WTC11 (cell line): Measurements from ENCODE around the gene CEMIP. TPM values are rescaled to one million over a fixed set of nuclear protein-coding genes. Genes with fewer than 3 reads are reported as not detected.

Experiments used
- ATAC-seq: fragments of 200-7000 bp; cut with Tn5 transposase; 2 replicates; pipeline ENCODE4 v1.10.0; 2021; ENCODE audit warnings: mild to moderate bottlenecking, moderate library complexity
- CTCF ChIA-PET: fragments of 300-600 bp; sonication (Branson Sonifier 250); formaldehyde crosslinking; loops from one replicate; lab custom pipeline; 2021; ENCODE audit warnings: antibody characterized with exemption; lab: Charles Lee
- POLR2A ChIA-PET: fragments of 350-600 bp; sonication (Branson Sonifier 250); formaldehyde crosslinking; loops from one replicate; lab custom pipeline; 2021; ENCODE audit warnings: antibody characterized with exemption; lab: Charles Lee
- DNase-seq: peaks from one replicate; pipeline ENCODE4 v3.0.0; 2021; ENCODE audit warnings: low spot score
- H3K27ac Mint-ChIP-seq: 2 replicates; pipeline ENCODE4 v1.8.0; 2021; ENCODE audit warnings: mixed read lengths
- H3K27me3 Mint-ChIP-seq: 2 replicates; pipeline ENCODE4 v1.8.0; 2021; ENCODE audit warnings: low read depth, mild to moderate bottlenecking, moderate library complexity, mixed read lengths
- H3K36me3 Mint-ChIP-seq: 2 replicates; pipeline ENCODE4 v1.8.0; 2021; ENCODE audit warnings: mixed read lengths
- H3K4me1 Mint-ChIP-seq: 2 replicates; pipeline ENCODE4 v1.8.0; 2022; ENCODE audit warnings: mixed read lengths
- H3K4me3 Mint-ChIP-seq: 2 replicates; pipeline ENCODE4 v1.8.0; 2021; ENCODE audit warnings: mild to moderate bottlenecking, moderate library complexity, mixed read lengths
- H3K9me3 Mint-ChIP-seq: 2 replicates; pipeline ENCODE4 v1.8.0; 2021; ENCODE audit warnings: mixed read lengths
- ATF3 ChIP-seq: sonication (generic); formaldehyde crosslinking; conservative IDR thresholded peaks from 2 replicates; pipeline ENCODE4 v1.8.1; 2022; ENCODE audit warnings: mild to moderate bottlenecking, missing genetic modification reagents
- CBFB ChIP-seq: sonication (generic); formaldehyde crosslinking; IDR thresholded peaks from 2 replicates; pipeline ENCODE4 v1.8.1; 2022; ENCODE audit warnings: mild to moderate bottlenecking, low read depth, missing genetic modification reagents
- E2F4 ChIP-seq: sonication (generic); formaldehyde crosslinking; IDR thresholded peaks from 2 replicates; pipeline ENCODE4 v1.8.1; 2022; ENCODE audit warnings: low read depth, mild to moderate bottlenecking, moderate library complexity, missing genetic modification reagents, borderline replicate concordance
- ERG ChIP-seq: fragments of 250-450 bp; sonication (Bioruptor Pico); IDR thresholded peaks from 2 replicates; pipeline ENCODE4 v1.8.0; 2021; ENCODE audit warnings: mild to moderate bottlenecking
- GTF2I ChIP-seq: fragments of 250-450 bp; sonication (Bioruptor Pico); conservative IDR thresholded peaks from 2 replicates; pipeline ENCODE4 v1.4.0; 2021; ENCODE audit warnings: mild to moderate bottlenecking
- HMGA2 ChIP-seq: fragments of 250-450 bp; sonication (Bioruptor Pico); IDR thresholded peaks from 2 replicates; pipeline ENCODE4 v1.4.0; 2021; ENCODE audit warnings: mild to moderate bottlenecking, moderate library complexity
- IRF1 ChIP-seq: sonication (generic); formaldehyde crosslinking; IDR thresholded peaks from 2 replicates; pipeline ENCODE4 v1.8.0; 2023; ENCODE audit warnings: missing genetic modification reagents
- JUN ChIP-seq: sonication (generic); formaldehyde crosslinking; IDR thresholded peaks from 2 replicates; pipeline ENCODE4 v1.8.0; 2023; ENCODE audit warnings: mild to moderate bottlenecking, missing genetic modification reagents
- KAT7 ChIP-seq: sonication (generic); formaldehyde crosslinking; IDR thresholded peaks from 2 replicates; pipeline ENCODE4 v1.8.1; 2023; ENCODE audit warnings: missing genetic modification reagents, mild to moderate bottlenecking, borderline replicate concordance
- NFATC4 ChIP-seq: fragments of 250-450 bp; sonication (Bioruptor Pico); IDR thresholded peaks from 2 replicates; pipeline ENCODE4 v1.9.0; 2021; ENCODE audit warnings: mild to moderate bottlenecking
- NR1H2 ChIP-seq: sonication (generic); formaldehyde crosslinking; IDR thresholded peaks from 2 replicates; pipeline ENCODE4 v1.9.0; 2021; ENCODE audit warnings: mild to moderate bottlenecking, moderate library complexity, missing genetic modification reagents
- NR3C1 ChIP-seq: sonication (generic); formaldehyde crosslinking; conservative IDR thresholded peaks from 2 replicates; pipeline ENCODE4 v1.8.1; 2023; ENCODE audit warnings: low read depth, mild to moderate bottlenecking, missing genetic modification reagents
- PRRX2 ChIP-seq: fragments of 250-450 bp; sonication (Bioruptor Pico); IDR thresholded peaks from 2 replicates; pipeline ENCODE4 v1.8.0; 2021; ENCODE audit warnings: mild to moderate bottlenecking
- SMAD4 ChIP-seq: sonication (generic); formaldehyde crosslinking; IDR thresholded peaks from 2 replicates; pipeline ENCODE4 v1.8.0; 2022; ENCODE audit warnings: mild to moderate bottlenecking, missing genetic modification reagents
- STAT6 ChIP-seq: sonication (generic); formaldehyde crosslinking; conservative IDR thresholded peaks from 2 replicates; pipeline ENCODE4 v1.8.1; 2023; ENCODE audit warnings: mild to moderate bottlenecking, low read depth, missing genetic modification reagents, moderate library complexity
- ZBTB43 ChIP-seq: sonication (generic); formaldehyde crosslinking; IDR thresholded peaks from 2 replicates; pipeline ENCODE4 v1.8.1; 2023; ENCODE audit warnings: mild to moderate bottlenecking, missing genetic modification reagents
- ZMAT4 ChIP-seq: fragments of 250-450 bp; sonication (Bioruptor Pico); IDR thresholded peaks from 2 replicates; pipeline ENCODE4 v1.9.0; 2021; ENCODE audit warnings: mild to moderate bottlenecking
- ZNF121 ChIP-seq: sonication (generic); formaldehyde crosslinking; IDR thresholded peaks from 2 replicates; pipeline ENCODE4 v1.8.0; 2023; ENCODE audit warnings: missing genetic modification reagents
- ZNF232 ChIP-seq: sonication (generic); formaldehyde crosslinking; IDR thresholded peaks from 2 replicates; pipeline ENCODE4 v1.8.0; 2022; ENCODE audit warnings: mild to moderate bottlenecking, missing genetic modification reagents
- ZNF263 ChIP-seq: sonication (generic); formaldehyde crosslinking; IDR thresholded peaks from 2 replicates; pipeline ENCODE4 v1.8.1; 2022; ENCODE audit warnings: low read depth, mild to moderate bottlenecking, moderate library complexity, missing genetic modification reagents
- total RNA-seq: library from RNA; stranded (reverse); gene quantifications from 3 replicates; pipeline ENCODE4 v1.2.3, GENCODE V29; 2021

CEMIP gene
- total RNA-seq, 1 experiment from 2014 or later: 0.87 TPM

- TF ChIP-seq IRF1 (CRISPR knock-in tag) (no peak), ZNF121 (no peak), KAT7 (no peak)
- TF ChIP-seq, all 79 proteins: peak for 0
Measured at GRCh38 chr15:80870366-80870765, 91.2 kb downstream of the CEMIP start (continued).

- Mint-ChIP-seq H3K27ac (no peak overlapping the region), H3K36me3 (no peaks in the 10 kb centered on the region), H3K27me3 (peaks cover 3% of the 10 kb centered on the region; the same call in 1 of the 2 replicates), H3K9me3 (no peaks in the 10 kb centered on the region), H3K4me3 (no peak overlapping the region), H3K4me1 (peaks cover 23% of the 10 kb centered on the region)
- no peak for DNase-seq
- CTCF ChIA-PET: interaction anchor here (1.3 to 2.3 kb wide), 2 partner anchors 14 to 107 kb away, joined by 3 to 5 read pairs; no protein-coding TSS in a partner anchor
- no peak for ATAC-seq
- TF ChIP-seq GTF2I (CRISPR knock-in tag) (no peak), NR1H2 (CRISPR knock-in tag) (no peak), ZNF263 (no peak), ERG (no peak), ZNF121 (no peak), ZBTB43 (CRISPR knock-in tag) (no peak), E2F4 (no peak), ATF3 (CRISPR knock-in tag) (no peak), NFATC4 (CRISPR knock-in tag) (no peak), ZNF232 (CRISPR knock-in tag) (no peak), PRRX2 (CRISPR knock-in tag) (no peak), ZMAT4 (CRISPR knock-in tag) (no peak)
- POLR2A ChIA-PET: no interaction called here
Measured at GRCh38 chr15:80870893-80871292, 91.7 kb downstream of the CEMIP start.

- ATAC-seq: no peak
Measured at GRCh38 chr15:80871858-80872257, 92.7 kb downstream of the CEMIP start.

More at GRCh38 chr15:80871858-80872257, 92.7 kb downstream of the CEMIP start:
- TF ChIP-seq STAT6 (CRISPR knock-in tag) (no peak), ZNF121 (no peak), JUN (no peak), SMAD4 (CRISPR knock-in tag) (no peak), CBFB (CRISPR knock-in tag) (no peak), HMGA2 (no peak), NR3C1 (CRISPR knock-in tag) (no peak)
- H3K27me3 Mint-ChIP-seq: peaks cover 3% of the 10 kb centered on the region; the same call in 1 of the 2 replicates
- no peaks in the 10 kb centered on the region for H3K9me3 Mint-ChIP-seq
- peaks cover 17% of the 10 kb centered on the region for H3K4me1 Mint-ChIP-seq
- POLR2A ChIA-PET: no interaction called here
- DNase-seq: no peak
- no peaks in the 10 kb centered on the region for H3K36me3 Mint-ChIP-seq
- H3K27ac Mint-ChIP-seq: no peak overlapping the region
- no peak overlapping the region for H3K4me3 Mint-ChIP-seq
- CTCF ChIA-PET: interaction anchor here (0.7 kb wide), 1 partner anchor 8 kb away, joined by 3 read pairs; no protein-coding TSS in a partner anchor
